HUES6 (cell line): ENCODE results near the gene FKBP5.
"Not testable (repeated sequence)": the region's sequence is repeated elsewhere in the genome, so short reads cannot be mapped to it uniquely, and the experiment has no call there.

Source experiments
- H3K27ac ChIP-seq: 2 replicates; pipeline ENCODE4 v1.7.0; 2013; ENCODE audit warnings: low read depth, mild to moderate bottlenecking, low read length, inconsistent platforms
- H3K27me3 ChIP-seq: 2 replicates; pipeline ENCODE4 v1.6.1; 2013; ENCODE audit warnings: low read length; ENCODE audit not compliant: control insufficient read depth, insufficient read depth
- H3K36me3 ChIP-seq: 2 replicates; pipeline ENCODE4 v1.6.1; 2013; ENCODE audit warnings: low read length; ENCODE audit not compliant: control insufficient read depth, insufficient read depth
- H3K4me1 ChIP-seq: 2 replicates; pipeline ENCODE4 v1.6.1; 2013; ENCODE audit warnings: low read length; ENCODE audit not compliant: control insufficient read depth, insufficient read depth
- H3K4me3 ChIP-seq: 2 replicates; pipeline ENCODE4 v1.5.1; 2013; ENCODE audit warnings: low read depth, low read length
- H3K9ac ChIP-seq: one replicate; pipeline ENCODE4 v1.6.1; 2013; ENCODE audit warnings: mild to moderate bottlenecking, low read length
- H3K9me3 ChIP-seq: 2 replicates; pipeline ENCODE4 v1.6.1; 2013; ENCODE audit warnings: low read depth, low read length; ENCODE audit not compliant: control insufficient read depth, insufficient read depth

The FKBP5 gene

GRCh38 chr6:35674594-35674993 is 14.1 kb downstream of the FKBP5 start:
- no peaks in the 10 kb centered on the region for H3K36me3 ChIP-seq
- no peaks in the 10 kb centered on the region for H3K9me3 ChIP-seq
- H3K27me3 ChIP-seq: no peaks in the 10 kb centered on the region
- H3K9ac ChIP-seq: no peak overlapping the region
- H3K4me1 ChIP-seq: peaks cover 27% of the 10 kb centered on the region
- no peak overlapping the region for H3K27ac ChIP-seq
- no peak overlapping the region for H3K4me3 ChIP-seq

DNA sequence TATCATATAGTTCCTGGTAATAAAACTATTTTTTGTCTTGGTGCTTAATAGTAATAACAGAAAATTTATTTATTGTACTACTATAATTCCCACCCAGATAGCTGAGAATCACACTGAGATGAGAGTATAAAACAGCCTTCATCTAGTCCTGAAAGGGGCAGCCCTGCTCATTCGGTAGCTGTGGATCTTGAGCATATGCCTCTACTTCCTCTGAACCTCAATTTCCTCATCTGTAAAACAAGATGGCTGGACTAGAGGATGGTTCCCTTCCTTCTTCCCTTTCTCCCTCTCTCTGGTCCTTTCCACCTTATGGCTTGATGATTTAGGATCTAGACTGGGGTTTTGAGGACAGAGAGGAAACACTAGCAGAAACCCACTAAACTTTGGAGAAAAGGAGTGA is 15.0 kb downstream of the FKBP5 start:
- Histone ChIP-seq H3K4me1 (peaks cover 27% of the 10 kb centered on the region), H3K27ac (no peak overlapping the region), H3K36me3 (no peaks in the 10 kb centered on the region), H3K9me3 (no peaks in the 10 kb centered on the region), H3K4me3 (no peak overlapping the region), H3K27me3 (no peaks in the 10 kb centered on the region), H3K9ac (no peak overlapping the region)

DNA sequence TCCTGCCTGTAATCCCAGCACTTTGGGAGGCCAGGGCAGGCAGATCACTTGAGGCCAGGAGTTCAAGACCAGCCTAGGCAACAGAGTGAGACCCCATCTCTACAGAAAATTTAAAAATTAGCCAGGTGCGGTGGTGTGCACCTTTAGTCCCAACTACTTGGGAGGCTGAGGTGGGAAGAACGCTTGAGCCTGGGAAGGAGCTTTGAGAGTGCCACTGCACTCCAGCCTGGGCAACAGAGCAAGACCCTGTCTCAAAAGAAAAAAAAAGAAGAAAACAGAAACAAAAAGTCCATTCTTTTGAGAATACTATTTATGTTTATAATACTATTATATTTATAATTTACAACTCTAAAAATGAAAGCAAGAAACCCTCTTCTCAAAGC is 15.4 kb downstream of the FKBP5 start:
- not testable (repeated sequence) for H3K36me3 ChIP-seq, H3K4me3 ChIP-seq, H3K9ac ChIP-seq, H3K27ac ChIP-seq, H3K27me3 ChIP-seq, H3K9me3 ChIP-seq
- peaks cover 25% of the 10 kb centered on the region for H3K4me1 ChIP-seq

DNA sequence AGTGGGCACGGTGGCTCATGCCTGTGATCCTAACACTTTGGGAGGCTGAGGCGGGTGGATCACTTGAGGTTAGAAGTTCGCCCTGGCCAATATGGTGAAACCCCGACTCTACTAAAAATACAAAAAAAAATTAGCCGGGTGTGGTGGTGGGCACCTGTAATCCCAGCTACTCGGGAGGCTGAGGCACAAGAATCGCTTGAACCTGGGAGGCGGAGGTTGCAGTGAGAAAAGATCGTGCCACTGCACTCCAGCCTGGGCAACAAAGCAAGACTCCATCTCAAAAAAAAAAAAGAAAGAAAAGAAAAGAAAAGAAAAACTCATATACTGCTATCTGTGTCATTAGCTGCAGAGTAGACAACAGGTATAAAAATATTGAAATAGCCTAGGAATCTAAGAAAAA is 18.3 kb downstream of the FKBP5 start:
- not testable (repeated sequence) for H3K9me3 ChIP-seq, H3K9ac ChIP-seq, H3K27me3 ChIP-seq, H3K4me3 ChIP-seq, H3K4me1 ChIP-seq, H3K36me3 ChIP-seq, H3K27ac ChIP-seq

DNA sequence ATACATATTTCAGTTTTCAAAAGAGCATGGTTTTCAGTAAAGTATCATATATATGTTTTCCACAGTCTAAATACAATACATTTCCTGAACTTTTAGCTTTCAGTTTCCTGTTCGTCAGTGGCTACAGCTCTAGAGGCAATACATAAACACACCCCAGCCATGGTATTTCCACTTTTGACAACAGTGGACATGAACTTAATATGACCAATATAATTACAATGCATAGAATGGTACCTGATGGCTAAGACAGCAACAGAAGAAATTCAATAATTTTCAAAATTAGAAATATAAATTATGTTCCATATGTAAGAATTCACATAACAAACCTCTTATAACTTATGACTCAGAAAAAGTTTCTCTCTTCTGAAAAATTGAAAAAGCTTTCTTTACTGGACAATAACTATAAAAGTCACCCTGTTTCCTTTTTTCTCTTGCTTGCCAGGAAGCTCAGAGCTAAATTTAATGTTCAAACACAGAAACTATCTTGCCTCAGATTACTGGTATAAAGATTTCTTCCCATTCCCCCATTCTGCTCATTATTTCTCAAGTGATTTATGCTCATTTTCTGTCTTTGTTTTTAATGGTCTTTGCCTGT is 19.2 kb downstream of the FKBP5 start:
- Histone ChIP-seq H3K4me1 (peaks cover 4% of the 10 kb centered on the region), H3K4me3 (no peak overlapping the region), H3K27me3 (no peaks in the 10 kb centered on the region), H3K9ac (no peak overlapping the region), H3K36me3 (no peaks in the 10 kb centered on the region), H3K27ac (no peak overlapping the region), H3K9me3 (no peaks in the 10 kb centered on the region)

- Histone ChIP-seq H3K4me3 (no peak overlapping the region), H3K9me3 (no peaks in the 10 kb centered on the region), H3K36me3 (no peaks in the 10 kb centered on the region), H3K27me3 (no peaks in the 10 kb centered on the region), H3K4me1 (peaks cover 10% of the 10 kb centered on the region), H3K27ac (no peak overlapping the region), H3K9ac (no peak overlapping the region)
Observed at GRCh38 chr6:35668744-35669450, 19.8 kb downstream of the FKBP5 start.

GRCh38 chr6:35668096-35668495 is 20.6 kb downstream of the FKBP5 start:
- Histone ChIP-seq H3K27me3 (no peaks in the 10 kb centered on the region), H3K9ac (no peak overlapping the region), H3K4me3 (no peak overlapping the region), H3K27ac (no peak overlapping the region), H3K9me3 (no peaks in the 10 kb centered on the region), H3K36me3 (no peaks in the 10 kb centered on the region), H3K4me1 (peaks cover 15% of the 10 kb centered on the region)

GRCh38 chr6:35665573-35665972 is 23.1 kb downstream of the FKBP5 start:
- Histone ChIP-seq H3K4me1 (peaks cover 19% of the 10 kb centered on the region), H3K36me3 (no peaks in the 10 kb centered on the region), H3K27me3 (no peaks in the 10 kb centered on the region), H3K4me3 (no peak overlapping the region), H3K27ac (no peak overlapping the region), H3K9ac (no peak overlapping the region), H3K9me3 (no peaks in the 10 kb centered on the region)

GRCh38 chr6:35664945-35665344 is 23.8 kb downstream of the FKBP5 start:
- H3K27me3 ChIP-seq: no peaks in the 10 kb centered on the region
- no peak overlapping the region for H3K4me3 ChIP-seq
- H3K27ac ChIP-seq: no peak overlapping the region
- H3K4me1 ChIP-seq: peaks cover 19% of the 10 kb centered on the region
- no peak overlapping the region for H3K9ac ChIP-seq
- no peaks in the 10 kb centered on the region for H3K9me3 ChIP-seq
- H3K36me3 ChIP-seq: no peaks in the 10 kb centered on the region

DNA sequence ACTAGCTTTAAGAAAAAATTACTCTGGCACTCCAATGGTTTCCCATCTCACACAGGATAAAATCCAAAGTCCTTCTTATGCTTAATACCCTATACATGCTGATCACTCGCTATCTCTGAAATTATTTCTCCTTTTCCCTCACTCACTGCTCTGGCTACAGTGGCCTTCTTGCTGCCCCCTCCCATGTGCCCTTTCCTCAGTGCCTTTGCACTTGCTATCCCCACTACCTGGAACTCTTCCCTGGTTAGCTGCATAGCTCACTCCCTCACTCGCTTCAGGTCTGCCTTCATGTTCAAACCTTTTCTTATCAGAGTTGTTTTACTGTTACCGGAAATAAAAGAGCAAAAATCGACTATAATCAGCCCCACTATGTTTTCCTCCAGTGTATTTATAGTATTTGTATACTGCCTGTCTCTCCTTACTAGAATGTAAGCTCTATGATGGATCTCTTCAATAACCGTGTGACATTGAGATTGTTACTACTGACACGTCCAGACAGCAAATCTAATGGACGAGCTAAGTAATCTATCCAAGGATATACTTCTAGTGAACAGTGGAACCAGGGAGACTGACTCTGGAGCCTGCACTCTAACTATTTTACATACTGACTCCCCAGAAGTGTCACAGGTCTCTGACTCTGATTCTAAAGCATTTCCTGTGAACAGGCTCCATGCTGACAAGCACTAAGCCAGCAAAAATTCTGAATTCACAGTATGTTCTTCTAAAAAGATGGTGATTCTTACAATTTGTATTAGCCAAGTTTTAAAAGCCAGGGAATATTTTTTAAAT is 25.1 kb downstream of the FKBP5 start:
- H3K36me3 ChIP-seq: no peaks in the 10 kb centered on the region
- peaks cover 19% of the 10 kb centered on the region for H3K4me1 ChIP-seq
- H3K27me3 ChIP-seq: no peaks in the 10 kb centered on the region
- no peak overlapping the region for H3K27ac ChIP-seq
- H3K9me3 ChIP-seq: no peaks in the 10 kb centered on the region
- no peak overlapping the region for H3K4me3 ChIP-seq
- no peak overlapping the region for H3K9ac ChIP-seq

DNA sequence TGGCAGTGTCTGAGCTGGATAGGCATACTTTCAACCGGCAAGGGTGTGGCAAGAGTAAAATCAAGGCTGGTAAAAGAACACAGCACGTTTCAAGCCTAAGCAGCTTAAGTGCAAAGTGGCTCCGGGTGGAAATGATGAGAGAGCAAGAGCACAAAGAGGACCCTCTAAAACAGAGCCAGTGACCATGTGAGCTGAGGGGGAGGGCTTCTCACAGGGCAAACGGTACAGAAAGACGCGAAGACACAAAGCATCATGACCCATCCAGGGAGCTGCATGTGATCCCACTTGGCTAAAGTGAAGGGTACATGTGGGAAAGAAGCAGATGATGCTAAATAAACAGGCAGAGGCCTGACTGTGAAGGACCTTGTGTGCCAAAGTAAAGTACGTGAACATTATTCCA is 25.7 kb downstream of the FKBP5 start:
- Histone ChIP-seq H3K4me1 (peaks cover 19% of the 10 kb centered on the region), H3K4me3 (no peak overlapping the region), H3K27me3 (no peaks in the 10 kb centered on the region), H3K27ac (no peak overlapping the region), H3K9me3 (no peaks in the 10 kb centered on the region), H3K36me3 (no peaks in the 10 kb centered on the region), H3K9ac (no peak overlapping the region)
